HepG2 (cell line): Measurements from ENCODE around the gene TBC1D16. TPM values are rescaled to one million over a fixed set of nuclear protein-coding genes. Genes with fewer than 3 reads are reported as not detected.

ENCODE experiments used
- ATAC-seq: fragments of 200-7000 bp; cut with Tn5 transposase; 3 replicates; pipeline ENCODE4 v1.9.1; 2020; ENCODE audit warnings: mild to moderate bottlenecking, moderate library complexity
- BruUV-seq: library from RNA; stranded (reverse); fragments of 400-500 nt; replicated peaks from 2 replicates; lab custom pipeline; 2021; lab: Mats Ljungman, UMichigan
- CTCF ChIA-PET: fragments of 300-600 bp; formaldehyde crosslinking; extraction: SDS; loops from one replicate; lab custom pipeline; 2021; ENCODE audit warnings: low total read pairs, inconsistent platforms, low intra/inter-chr PET ratio; lab: Yijun Ruan, JAX
- POLR2A ChIA-PET: fragments of 350-600 bp; sonication (Branson Sonifier 250); formaldehyde crosslinking; loops from one replicate; lab custom pipeline; 2020; ENCODE audit warnings: antibody characterized with exemption, inconsistent platforms; lab: Yijun Ruan, JAX
- DNase-seq: peaks from one replicate; pipeline ENCODE4 v3.0.0-alpha.2; 2015; ENCODE audit warnings: low spot score
- FAIRE-seq: peaks from 3 replicates; lab custom pipeline; 2011; peaks lifted over from hg19 to GRCh38; lab: Jason Lieb, UNC
- H2AFZ ChIP-seq: one replicate; pipeline ENCODE4 v1.6.1; 2011; ENCODE audit warnings: low read length, inconsistent platforms
- H3K27ac ChIP-seq: fragments of 300-600 bp; 3 replicates; pipeline ENCODE4 v1.8.0; 2011; ENCODE audit warnings: mixed run types, mild to moderate bottlenecking, mixed read lengths, low read length, inconsistent platforms; ENCODE audit not compliant: insufficient read depth; ENCODE audit errors: extremely low read length
- H3K27me3 ChIP-seq, 2 experiments: fragments of 200-600 bp in 1 of 2; 2 replicates in 1 of 2; 3 replicates in 1 of 2; pipeline versions ENCODE4 v1.6.0 to v1.8.0; 2011; ENCODE audit warnings: low read length in 2 of 2, mild to moderate bottlenecking in 2 of 2, moderate library complexity in 2 of 2, inconsistent platforms in 1 of 2; ENCODE audit not compliant: insufficient read depth in 2 of 2, control insufficient read depth in 1 of 2
- H3K36me3 ChIP-seq, 2 experiments: fragments of 200-600 bp in 1 of 2; replicated peaks in 1 of 2; 2 replicates in 1 of 2; 3 replicates in 1 of 2; pipeline versions ENCODE4 v1.5.1 to v1.8.0; 2011; ENCODE audit warnings: low read length in 2 of 2, inconsistent platforms in 1 of 2; ENCODE audit not compliant: insufficient read depth in 2 of 2, control insufficient read depth in 1 of 2
- H3K4me1 ChIP-seq: 2 replicates; pipeline ENCODE4 v1.5.1; 2012; ENCODE audit warnings: low read length, inconsistent platforms; ENCODE audit not compliant: insufficient read depth
- H3K4me2 ChIP-seq: 2 replicates; pipeline ENCODE4 v1.6.0; 2011; ENCODE audit warnings: low read depth, low read length, inconsistent platforms
- H3K4me3 ChIP-seq, 3 experiments: fragments of 200-600 bp in 1 of 3; sonication (generic), shearing (Covaris generic) in 1 of 3; replicated peaks in 1 of 3; 2 replicates each; pipeline ENCODE4 v1.5.1; 2011 to 2016; ENCODE audit warnings: low read length in 3 of 3, inconsistent platforms in 2 of 3, low read depth in 2 of 3, mild to moderate bottlenecking in 2 of 3, control low read depth in 1 of 3, mixed read lengths in 1 of 3; ENCODE audit not compliant: insufficient read depth in 1 of 3
- H3K79me2 ChIP-seq: one replicate; pipeline ENCODE4 v1.6.1; 2011; ENCODE audit warnings: low read length, inconsistent platforms; ENCODE audit not compliant: insufficient read depth
- H3K9ac ChIP-seq: 2 replicates; pipeline ENCODE4 v1.6.0; 2011; ENCODE audit warnings: mild to moderate bottlenecking, low read depth, low read length, inconsistent platforms; ENCODE audit not compliant: insufficient read depth
- H3K9me3 ChIP-seq: 2 replicates; pipeline ENCODE4 v1.5.1; 2012; ENCODE audit warnings: mild to moderate bottlenecking, low read length
- H4K20me1 ChIP-seq: 2 replicates; pipeline ENCODE4 v1.6.0; 2011; ENCODE audit warnings: inconsistent platforms, mild to moderate bottlenecking, low read length, moderate library complexity; ENCODE audit not compliant: insufficient read depth
- GLI4 ChIP-seq: sonication (generic); formaldehyde crosslinking; IDR thresholded peaks from 2 replicates; pipeline ENCODE4 v1.5.1; 2020; ENCODE audit warnings: missing genetic modification reagents, mild to moderate bottlenecking, moderate library complexity, borderline replicate concordance
- GPN1 ChIP-seq: sonication (generic); formaldehyde crosslinking; IDR thresholded peaks from 2 replicates; pipeline ENCODE4 v1.5.1; 2020; ENCODE audit warnings: missing genetic modification reagents, borderline replicate concordance
- HNF4A ChIP-seq: sonication (generic); formaldehyde crosslinking; IDR thresholded peaks from 2 replicates; pipeline ENCODE4 v1.4.0; 2020; ENCODE audit warnings: missing genetic modification reagents
- HOXA9 ChIP-seq: sonication (generic); formaldehyde crosslinking; IDR thresholded peaks from 2 replicates; pipeline ENCODE4 v1.8.1; 2022; ENCODE audit warnings: missing genetic modification reagents, mild to moderate bottlenecking, moderate library complexity, borderline replicate concordance
- KLF12 ChIP-seq: sonication (generic); formaldehyde crosslinking; IDR thresholded peaks from 2 replicates; pipeline ENCODE4 v1.4.0; 2020; ENCODE audit warnings: missing genetic modification reagents, borderline replicate concordance
- MXD3 ChIP-seq: IDR thresholded peaks from 2 replicates; pipeline ENCODE4 v1.6.1; 2016; ENCODE audit warnings: mild to moderate bottlenecking, missing biosample characterization, missing genetic modification reagents
- PRPF4 ChIP-seq: fragments of 200-400 bp; formaldehyde crosslinking; IDR thresholded peaks from 2 replicates; pipeline ENCODE4 v1.6.1; 2016; ENCODE audit warnings: low read length, low read depth; ENCODE audit not compliant: poor library complexity, severe bottlenecking
- SALL2 ChIP-seq: sonication (generic); formaldehyde crosslinking; IDR thresholded peaks from 2 replicates; pipeline ENCODE4 v1.8.1; 2023; ENCODE audit warnings: mild to moderate bottlenecking, missing genetic modification reagents, inconsistent platforms
- STAG1 ChIP-seq: sonication (generic); formaldehyde crosslinking; IDR thresholded peaks from 2 replicates; pipeline ENCODE4 v1.4.0; 2020; ENCODE audit warnings: missing genetic modification reagents
- SUZ12 ChIP-seq: fragments of 150-350 bp; IDR thresholded peaks from 2 replicates; pipeline ENCODE4 v1.6.1; 2014; ENCODE audit warnings: low read depth, low read length
- TEF ChIP-seq: sonication (generic); formaldehyde crosslinking; IDR thresholded peaks from 2 replicates; pipeline ENCODE4 v1.5.0; 2020; ENCODE audit warnings: missing genetic modification reagents
- THAP11 ChIP-seq: IDR thresholded peaks from 2 replicates; pipeline ENCODE4 v1.6.1; 2016; ENCODE audit warnings: missing biosample characterization, missing genetic modification reagents
- TOPORS ChIP-seq: sonication (generic); formaldehyde crosslinking; IDR thresholded peaks from 2 replicates; pipeline ENCODE4 v1.8.0; 2023; ENCODE audit warnings: mild to moderate bottlenecking, missing genetic modification reagents
- ZNF143 ChIP-seq: sonication (generic); formaldehyde crosslinking; IDR thresholded peaks from 2 replicates; pipeline ENCODE4 v1.4.0; 2020; ENCODE audit warnings: missing genetic modification reagents
- ZNF326 ChIP-seq: sonication (generic); formaldehyde crosslinking; IDR thresholded peaks from 2 replicates; pipeline ENCODE4 v1.4.0; 2020; ENCODE audit warnings: missing genetic modification reagents, borderline replicate concordance
- ZNF510 ChIP-seq: sonication (generic); formaldehyde crosslinking; IDR thresholded peaks from 2 replicates; pipeline ENCODE4 v1.4.0; 2020; ENCODE audit warnings: low read depth, mild to moderate bottlenecking, missing genetic modification reagents
- ZNF512 ChIP-seq: sonication (generic); formaldehyde crosslinking; IDR thresholded peaks from 2 replicates; pipeline ENCODE4 v1.4.0; 2020; ENCODE audit warnings: mild to moderate bottlenecking, missing genetic modification reagents
- ZNF572 ChIP-seq: sonication (generic); formaldehyde crosslinking; IDR thresholded peaks from 2 replicates; pipeline ENCODE4 v1.5.1; 2020; ENCODE audit warnings: mild to moderate bottlenecking, missing genetic modification reagents
- ZNF713 ChIP-seq: sonication (generic); formaldehyde crosslinking; IDR thresholded peaks from 2 replicates; pipeline ENCODE4 v1.4.0; 2020; ENCODE audit warnings: mild to moderate bottlenecking, missing genetic modification reagents
- ZNF878 ChIP-seq: sonication (generic); formaldehyde crosslinking; IDR thresholded peaks from 2 replicates; pipeline ENCODE4 v1.8.1; 2023; ENCODE audit warnings: mild to moderate bottlenecking, missing genetic modification reagents, moderate library complexity
- WGBS: methylation state at CpG from one replicate; pipeline ENCODE4 v1.1.6; 2017; ENCODE audit warnings: low lambda C conversion rate; 5-methylcytosine and 5-hydroxymethylcytosine counted together
- in situ Hi-C: cut with HindIII; loops from 2 replicates; pipeline ENCODE4 v1.10.0; 2017; ENCODE audit warnings: low pct_unique_long_range_greater_than_20kb; ENCODE audit not compliant: extremely low pct_ligation_motif_present
- intact Hi-C: fragments of 100-400 bp; cut with micrococcal nuclease; formaldehyde crosslinking; loops from one replicate; pipeline ENCODE4 v1.10.0; 2022; ENCODE audit not compliant: unreplicated experiment
- polyA plus RNA-seq, 8 experiments: library from polyadenylated mRNA; depleted of rRNA in 3 of 8; stranded (reverse) in 7 of 8; unstranded in 1 of 8; fragments of >200 nt; fragmentation: Illumina TruSeq in 4 of 8; extraction: Trizol in 4 of 8; gene quantifications; 2 replicates each; pipeline versions ENCODE4 v1.2.1 to v1.2.3, GENCODE V29; 2011 to 2016; ENCODE audit warnings: low read depth in 4 of 8, missing spikeins in 1 of 8, mixed read lengths in 1 of 8; ENCODE audit not compliant: insufficient read depth in 1 of 8
- total RNA-seq, 5 experiments: library from RNA; depleted of rRNA; stranded (reverse); fragments of >200 nt; fragmentation: Illumina TruSeq; extraction: Trizol; gene quantifications; 2 replicates each; pipeline ENCODE4 v1.2.3, GENCODE V29; 2016; ENCODE audit warnings: low read depth in 1 of 5

Gene TBC1D16
- total and polyA plus RNA-seq, 2 of the 13 experiments (the other 11 are each of a cell fraction or from before 2014, with no cell fraction given) = 14.9 to 24.9 TPM

- no TSS peak for BruUV-seq
- intact Hi-C loops = no loop called here
- Histone ChIP-seq H2AFZ (no peak overlapping the region), H3K27ac (no peak overlapping the region), H3K27me3 (no peaks in the 10 kb centered on the region), H3K4me1 (peaks cover 21% of the 10 kb centered on the region), H3K79me2 (peaks cover 11% of the 10 kb centered on the region), H4K20me1 (no peaks in the 10 kb centered on the region), H3K9ac (no peak overlapping the region), H3K4me3 (no peak overlapping the region), H3K9me3 (no peaks in the 10 kb centered on the region), H3K36me3 (peaks cover 5 to 18% of the 10 kb centered on the region in 2 experiments; a peak in 2 of 5 replicates), H3K4me2 (no peak overlapping the region)
- WGBS = 94% methylated on average over 15 of the region's 15 CpGs
- POLR2A ChIA-PET = no interaction called here
- TF ChIP-seq GPN1 (CRISPR knock-in tag) (no peak), STAG1 (no peak), HOXA9 (CRISPR knock-in tag) (no peak), ZNF510 (no peak), MXD3 (CRISPR knock-in tag) (no peak), THAP11 (no peak), ZNF512 (CRISPR knock-in tag) (no peak), ZNF878 (CRISPR knock-in tag) (no peak), ZNF713 (CRISPR knock-in tag) (no peak), SUZ12 (no peak), HNF4A (CRISPR knock-in tag) (no peak), ZNF572 (CRISPR knock-in tag) (no peak), SALL2 (CRISPR knock-in tag) (no peak), GLI4 (CRISPR knock-in tag) (no peak), KLF12 (CRISPR knock-in tag) (no peak), ZNF326 (CRISPR knock-in tag) (no peak), TOPORS (CRISPR knock-in tag) (no peak), TEF (CRISPR knock-in tag) (no peak), PRPF4 (no peak), ZNF143 (CRISPR knock-in tag) (no peak)
- CTCF ChIA-PET = no interaction called here
- DNase-seq (no peak), FAIRE-seq (no peak), ATAC-seq (no peak)
- in situ Hi-C loops = no loop called here
Observed at GRCh38 chr17:79981090-79981489, 54.6 kb downstream of the TBC1D16 start.
